Common myeloid progenitor, CD34-positive (primary cell): Measurements from ENCODE around the gene ASIC2.

Experiments
- CTCF ChIA-PET: fragments of 350-600 bp; sonication (Branson Sonifier 250); formaldehyde crosslinking; loops from one replicate; lab custom pipeline; 2021; ENCODE audit warnings: antibody characterized with exemption; lab: Charles Lee
- POLR2A ChIA-PET: fragments of 350-600 bp; sonication (Branson Sonifier 250); formaldehyde crosslinking; loops from one replicate; lab custom pipeline; 2021; ENCODE audit warnings: antibody characterized with exemption; lab: Charles Lee
- DNase-seq, 3 donors: peaks; one replicate each; pipeline versions ENCODE4 v3.0.0 to v3.0.0-alpha.2; 2013
- H3K27ac ChIP-seq, 2 experiments: 1 replicate in 1 of 2; 2 replicates in 1 of 2; pipeline ENCODE4 v1.7.0; 2013; ENCODE audit warnings: inconsistent platforms in 2 of 2, low read length in 2 of 2, mild to moderate bottlenecking in 2 of 2, low read depth in 1 of 2, moderate library complexity in 1 of 2; ENCODE audit not compliant: severe bottlenecking in 2 of 2, insufficient read depth in 1 of 2, poor library complexity in 1 of 2
- H3K27me3 ChIP-seq, 5 experiments: replicated peaks in 2 of 5; 1 replicate in 3 of 5; 2 replicates in 2 of 5; pipeline versions ENCODE4 v1.6.1 to v1.7.0; 2013; ENCODE audit warnings: low read length in 4 of 5, mild to moderate bottlenecking in 2 of 5, moderate library complexity in 2 of 5, inconsistent platforms in 1 of 5; ENCODE audit not compliant: insufficient read depth in 5 of 5, control insufficient read depth in 4 of 5
- H3K36me3 ChIP-seq, 4 experiments: 1 replicate in 2 of 4; 2 replicates in 2 of 4; pipeline versions ENCODE4 v1.6.1 to v1.7.0; 2013; ENCODE audit warnings: low read length in 3 of 4, control low read depth in 1 of 4, mild to moderate bottlenecking in 1 of 4; ENCODE audit not compliant: control insufficient read depth in 4 of 4, insufficient read depth in 4 of 4
- H3K4me1 ChIP-seq, 4 experiments: 1 replicate in 3 of 4; 2 replicates in 1 of 4; pipeline versions ENCODE4 v1.6.1 to v1.7.1; 2013; ENCODE audit warnings: low read length in 3 of 4, mild to moderate bottlenecking in 3 of 4, control low read depth in 1 of 4, inconsistent platforms in 1 of 4, moderate library complexity in 1 of 4; ENCODE audit not compliant: control insufficient read depth in 4 of 4, insufficient read depth in 4 of 4; ENCODE audit errors: control extremely low read depth in 1 of 4
- H3K4me3 ChIP-seq, 7 experiments: 1 replicate in 4 of 7; 2 replicates in 3 of 7; pipeline versions ENCODE4 v1.5.1 to v1.7.0; 2013; ENCODE audit warnings: mild to moderate bottlenecking in 7 of 7, low read length in 6 of 7, moderate library complexity in 6 of 7, inconsistent platforms in 2 of 7, low read depth in 2 of 7, control low read depth in 1 of 7; ENCODE audit not compliant: insufficient read depth in 4 of 7, control insufficient read depth in 1 of 7; ENCODE audit errors: extremely low read depth in 1 of 7
- H3K9me3 ChIP-seq, 5 experiments: 1 replicate in 4 of 5; 2 replicates in 1 of 5; pipeline versions ENCODE4 v1.6.1 to v1.7.1; 2013; ENCODE audit warnings: low read length in 4 of 5, mild to moderate bottlenecking in 2 of 5, inconsistent platforms in 1 of 5, low read depth in 1 of 5, moderate library complexity in 1 of 5; ENCODE audit not compliant: control insufficient read depth in 4 of 5, insufficient read depth in 2 of 5; ENCODE audit errors: control extremely low read depth in 1 of 5
- WGBS: methylation state at CpG from one replicate; pipeline ENCODE4 v1.1.5; 2013; ENCODE audit not compliant: insufficient coverage; 5-methylcytosine and 5-hydroxymethylcytosine counted together

Gene ASIC2

DNA sequence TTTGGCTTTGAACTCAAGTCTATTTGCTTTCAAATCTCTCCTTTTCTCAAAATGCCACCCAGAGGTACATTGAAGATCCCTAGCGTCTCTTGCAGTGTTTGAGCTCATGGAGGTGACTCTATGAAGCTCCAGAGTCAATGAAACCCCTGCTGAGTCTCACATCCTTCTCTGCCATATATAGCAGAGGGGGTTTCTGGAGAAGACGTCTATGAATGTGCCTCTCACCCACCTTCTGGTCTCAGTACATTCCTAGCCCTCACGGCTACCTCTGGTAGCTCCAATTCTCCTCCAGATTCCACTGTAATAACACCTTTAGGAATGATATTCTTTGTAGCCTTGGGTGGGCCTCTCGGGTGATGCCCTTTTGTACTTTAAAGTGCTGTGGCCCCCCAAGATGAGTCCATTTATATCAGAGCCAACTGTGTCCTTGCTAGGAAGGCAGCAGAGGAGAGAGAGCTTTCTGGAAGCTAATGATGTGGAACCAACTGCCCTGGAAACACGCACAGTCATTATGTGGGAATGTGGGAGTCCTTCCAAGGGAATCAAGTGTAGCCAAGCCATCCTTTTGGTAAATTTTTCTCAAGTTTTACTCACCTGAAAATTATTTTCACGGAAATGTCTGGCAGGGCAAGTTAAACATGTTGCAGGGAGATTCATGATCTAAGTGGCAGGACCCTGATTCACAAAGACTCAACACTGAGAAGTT lies 123.4 kb downstream of the ASIC2 start:
- no peak for DNase-seq
- Histone ChIP-seq H3K27ac (no peak overlapping the region), H3K4me3 (no peak overlapping the region), H3K4me1 (no peaks in the 10 kb centered on the region), H3K9me3 (no peaks in the 10 kb centered on the region), H3K27me3 (peaks cover 0 to 22% (median under 1%) of the 10 kb centered on the region in 5 experiments), H3K36me3 (no peaks in the 10 kb centered on the region)
- POLR2A ChIA-PET, result no interaction called here
- WGBS, result 80% methylated on average over 4 of the region's 6 CpGs
- CTCF ChIA-PET, result no interaction called here

DNA sequence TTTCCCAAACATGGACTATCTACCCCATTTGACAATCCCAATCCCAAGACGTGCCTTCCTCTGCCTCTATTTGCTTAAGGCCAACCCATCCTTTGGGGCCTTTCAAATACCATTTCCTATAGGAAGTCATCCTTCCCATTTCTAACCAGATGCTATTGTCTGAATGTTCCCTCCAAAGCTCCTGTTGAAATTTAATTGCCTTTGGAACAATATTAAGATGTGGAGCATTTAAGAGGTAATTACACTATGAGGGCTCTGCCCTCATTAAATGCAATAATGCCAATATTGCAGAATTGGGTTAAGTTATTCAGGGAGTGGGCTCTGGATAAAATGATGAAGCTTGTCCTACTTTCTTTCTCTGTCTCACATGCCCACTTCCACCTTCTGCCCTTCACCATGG lies 125.4 kb downstream of the ASIC2 start:
- no peak overlapping the region for H3K4me3 ChIP-seq
- H3K27ac ChIP-seq, result no peak overlapping the region
- ChIA-PET CTCF (no interaction called here), POLR2A (no interaction called here)
- no peaks in the 10 kb centered on the region for H3K4me1 ChIP-seq
- 33% methylated on average over 1 of the region's 1 CpG for WGBS
- DNase-seq, result no peak
- no peaks in the 10 kb centered on the region for H3K36me3 ChIP-seq
- H3K27me3 ChIP-seq, result peaks cover 0 to 22% (median 2%) of the 10 kb centered on the region in 5 experiments
- no peaks in the 10 kb centered on the region for H3K9me3 ChIP-seq

DNA sequence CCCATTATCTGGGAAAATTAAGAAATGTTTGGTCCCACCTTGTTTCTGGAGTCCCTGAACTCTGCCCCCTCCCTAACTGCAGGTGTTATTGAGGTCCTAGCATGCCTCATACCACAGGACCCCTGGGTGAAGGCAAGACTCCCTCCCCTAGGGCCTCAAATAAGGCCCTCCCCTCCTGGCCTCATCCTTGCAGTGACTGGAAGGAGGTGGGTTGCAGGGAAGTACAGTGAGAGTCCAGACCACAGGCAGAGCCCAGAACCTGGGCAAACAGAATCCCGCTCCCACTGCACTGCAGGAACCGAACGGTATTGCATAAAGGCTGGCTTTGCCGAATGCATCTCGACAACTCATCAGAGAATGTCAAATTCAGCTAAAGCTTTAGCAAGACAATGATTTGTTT lies 126.6 kb downstream of the ASIC2 start:
- no peak for DNase-seq
- POLR2A ChIA-PET, result no interaction called here
- Histone ChIP-seq H3K36me3 (no peaks in the 10 kb centered on the region), H3K27me3 (peaks cover 0 to 29% (median 2%) of the 10 kb centered on the region in 5 experiments), H3K4me1 (no peaks in the 10 kb centered on the region), H3K27ac (no peak overlapping the region), H3K4me3 (no peak overlapping the region), H3K9me3 (no peaks in the 10 kb centered on the region)
- WGBS, result 92% methylated on average over 5 of the region's 5 CpGs
- CTCF ChIA-PET, result no interaction called here

DNA sequence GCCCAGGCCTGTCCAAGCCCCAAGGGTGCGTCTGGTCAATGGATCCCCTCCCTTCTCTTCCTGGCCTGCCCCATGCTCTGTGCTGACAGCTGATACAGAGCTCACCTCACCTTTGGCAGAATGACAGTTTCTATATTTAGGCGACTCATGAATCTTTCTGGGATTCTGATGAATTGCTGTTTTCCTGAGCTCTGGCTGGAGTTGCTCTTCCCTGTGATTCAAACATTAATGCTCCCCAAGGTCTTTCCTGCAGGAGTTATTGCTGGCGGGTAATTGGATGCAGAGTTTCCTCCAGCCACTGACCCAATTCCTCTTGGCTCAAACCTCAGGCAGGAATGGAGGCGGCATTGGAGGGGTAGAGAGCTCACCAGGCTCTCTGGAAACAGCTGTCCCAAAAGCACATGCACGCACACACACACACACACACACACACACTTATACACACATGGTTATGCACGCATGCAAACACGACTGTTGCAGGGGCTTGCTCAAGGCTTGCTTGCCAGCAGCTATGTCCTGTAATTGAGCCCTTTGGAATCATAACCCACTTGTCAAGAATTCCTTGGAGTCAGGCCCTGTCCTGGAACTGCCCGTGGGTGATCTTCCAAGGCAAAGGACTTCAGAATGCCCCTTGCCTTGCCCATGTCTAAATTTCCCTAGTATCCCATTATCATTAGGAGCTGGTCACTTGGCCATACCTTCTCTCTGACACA lies 128.8 kb downstream of the ASIC2 start:
- no peak for DNase-seq
- Histone ChIP-seq H3K27ac (no peak overlapping the region), H3K4me1 (no peaks in the 10 kb centered on the region), H3K9me3 (no peaks in the 10 kb centered on the region), H3K27me3 (peaks cover 0 to 37% (median 2%) of the 10 kb centered on the region in 5 experiments), H3K4me3 (no peak overlapping the region), H3K36me3 (no peaks in the 10 kb centered on the region)
- WGBS, result 95% methylated on average over 5 of the region's 8 CpGs
- CTCF ChIA-PET, result interaction anchor here (0.9 kb wide), 1 partner anchor 11 kb away, joined by 3 read pairs; no protein-coding TSS in a partner anchor
- POLR2A ChIA-PET, result no interaction called here

DNA sequence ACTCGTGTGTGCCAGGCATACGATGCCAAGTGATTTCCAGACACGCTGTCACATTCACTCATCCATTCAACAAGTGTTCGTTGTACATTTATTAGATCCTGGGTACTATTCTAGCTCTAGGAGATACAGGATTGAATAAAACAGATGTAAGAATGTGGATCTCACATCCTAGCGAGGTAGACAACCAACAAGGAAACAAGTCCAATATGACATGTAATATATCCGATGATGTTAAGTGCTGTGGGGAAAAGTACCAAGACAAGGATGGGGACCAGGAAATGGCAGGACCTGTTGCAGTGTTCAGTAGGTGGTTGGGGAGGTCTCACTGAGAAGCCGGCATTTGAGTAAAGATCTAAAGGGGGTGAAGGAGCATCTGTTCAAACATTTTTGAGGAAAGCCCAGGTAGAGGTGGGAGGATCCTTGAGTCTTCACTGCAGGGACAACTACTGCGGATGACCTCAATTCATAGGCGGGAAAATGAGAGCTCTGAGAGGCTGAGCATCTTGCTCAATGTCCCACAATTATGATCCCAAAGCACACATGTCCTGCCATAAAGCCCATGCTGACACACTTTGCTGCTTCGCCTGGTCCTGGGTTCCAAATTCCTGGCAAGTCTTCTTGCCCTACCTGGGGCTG lies 129.4 kb downstream of the ASIC2 start:
- WGBS, result 94% methylated on average over 6 of the region's 10 CpGs
- H3K4me1 ChIP-seq, result no peaks in the 10 kb centered on the region
- H3K27me3 ChIP-seq, result peaks cover 0 to 34% (median 2%) of the 10 kb centered on the region in 5 experiments
- no peak overlapping the region for H3K4me3 ChIP-seq
- DNase-seq, result no peak
- no peak overlapping the region for H3K27ac ChIP-seq
- no peaks in the 10 kb centered on the region for H3K9me3 ChIP-seq
- H3K36me3 ChIP-seq, result no peaks in the 10 kb centered on the region
- ChIA-PET CTCF (no interaction called here), POLR2A (no interaction called here)

DNA sequence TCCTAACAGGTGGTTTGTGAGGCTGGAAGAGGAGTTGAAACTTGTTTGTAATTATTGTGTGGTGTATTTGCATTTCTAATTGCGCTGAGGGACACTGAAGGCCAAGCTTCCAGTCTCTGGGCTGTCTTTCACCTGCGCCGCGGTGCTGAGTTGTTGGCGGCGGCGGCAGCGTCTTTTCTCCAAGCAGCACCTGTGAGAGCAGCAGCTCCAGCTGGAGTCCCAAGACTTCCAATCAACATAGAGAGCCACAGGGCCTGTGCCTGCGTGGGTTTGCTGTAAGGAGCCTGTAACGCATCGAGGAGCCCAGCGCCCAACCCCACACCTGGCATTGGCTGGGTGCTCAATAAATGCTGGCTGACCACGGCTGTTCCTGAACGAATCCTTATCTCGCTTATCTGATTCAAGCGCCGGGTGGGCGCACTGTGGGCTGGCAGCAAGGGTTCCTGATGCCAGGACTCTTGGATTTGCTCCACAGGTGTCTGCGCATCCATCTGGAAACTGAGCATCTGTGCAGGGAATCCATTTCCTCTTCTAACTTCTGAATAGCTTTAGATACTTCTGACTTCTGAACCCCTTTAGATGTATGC lies 138.1 kb downstream of the ASIC2 start:
- POLR2A ChIA-PET, result no interaction called here

More for the DNA sequence above, 138.1 kb downstream of the ASIC2 start:
- CTCF ChIA-PET, result no interaction called here
- 76% methylated on average over 18 of the region's 19 CpGs for WGBS
- Histone ChIP-seq H3K36me3 (no peaks in the 10 kb centered on the region), H3K27me3 (peaks cover 0 to 25% (median 13%) of the 10 kb centered on the region in 5 experiments), H3K27ac (no peak overlapping the region), H3K4me3 (no peak overlapping the region), H3K9me3 (no peaks in the 10 kb centered on the region), H3K4me1 (peaks cover 0 to 10% (median 2%) of the 10 kb centered on the region in 4 experiments)
- DNase-seq, result no peak
